OCI-LY7 (cell line): Measurements from ENCODE around the gene NEMP1. TPM values are rescaled to one million over a fixed set of nuclear protein-coding genes. Genes with fewer than 3 reads are reported as not detected.
"Not testable (repeated sequence)": the region's sequence is repeated elsewhere in the genome, so short reads cannot be mapped to it uniquely, and the experiment has no call there.

Experiments used
- BruUV-seq: library from RNA; stranded (reverse); fragments of 400-500 nt; replicated peaks from 2 replicates; lab custom pipeline; 2021; lab: Mats Ljungman, UMichigan
- CTCF ChIA-PET: fragments of 300-600 bp; sonication (Branson Sonifier 250); formaldehyde crosslinking; loops from one replicate; lab custom pipeline; 2022; ENCODE audit warnings: antibody characterized with exemption; ENCODE audit not compliant: unreplicated experiment; lab: Charles Lee
- POLR2A ChIA-PET: fragments of 300-600 bp; sonication (Branson Sonifier 250); formaldehyde crosslinking; loops from one replicate; lab custom pipeline; 2022; ENCODE audit warnings: antibody characterized with exemption; lab: Charles Lee
- DNase-seq: peaks from one replicate; pipeline ENCODE4 v3.0.0-alpha.2; 2015; ENCODE audit warnings: low spot score
- H2AFZ ChIP-seq: fragments of 200-600 bp; sonication (generic), shearing (Covaris generic); 2 replicates; pipeline ENCODE4 v1.6.1; 2014; ENCODE audit warnings: mild to moderate bottlenecking, antibody characterized with exemption, low read length, moderate library complexity
- H3K27ac ChIP-seq: fragments of 200-600 bp; sonication (generic); 2 replicates; pipeline ENCODE4 v1.5.1; 2014; ENCODE audit warnings: mixed run types, low read depth, mild to moderate bottlenecking, moderate library complexity, low read length, inconsistent platforms; ENCODE audit not compliant: poor library complexity, severe bottlenecking
- H3K36me3 ChIP-seq: fragments of 200-600 bp; sonication (generic); 2 replicates; pipeline ENCODE4 v1.6.1; 2014; ENCODE audit warnings: mild to moderate bottlenecking, antibody characterized with exemption, low read length, moderate library complexity, mixed read lengths; ENCODE audit not compliant: insufficient read depth
- H3K4me1 ChIP-seq: fragments of 200-600 bp; sonication (generic); 2 replicates; pipeline ENCODE4 v1.5.1; 2014; ENCODE audit warnings: mild to moderate bottlenecking, low read length; ENCODE audit not compliant: insufficient read depth, poor library complexity, severe bottlenecking
- H3K4me2 ChIP-seq: fragments of 200-600 bp; sonication (generic); 2 replicates; pipeline ENCODE4 v1.6.1; 2014; ENCODE audit warnings: mild to moderate bottlenecking, low read length
- H3K4me3 ChIP-seq: fragments of 200-600 bp; sonication (generic); 2 replicates; pipeline ENCODE4 v1.5.1; 2014; ENCODE audit warnings: mild to moderate bottlenecking, low read depth, low read length; ENCODE audit not compliant: poor library complexity, severe bottlenecking
- H3K79me2 ChIP-seq: fragments of 200-600 bp; sonication (generic); 2 replicates; pipeline ENCODE4 v1.6.1; 2016; ENCODE audit warnings: low read depth, mild to moderate bottlenecking, low read length, moderate library complexity, mixed read lengths; ENCODE audit not compliant: insufficient read depth
- H3K9me2 ChIP-seq: fragments of 200-600 bp; sonication (generic); 2 replicates; pipeline ENCODE4 v1.6.1; 2016; ENCODE audit warnings: mild to moderate bottlenecking, low read length, mixed read lengths; ENCODE audit not compliant: insufficient read depth
- H3K9me3 ChIP-seq: fragments of 200-600 bp; sonication (generic); 2 replicates; pipeline ENCODE4 v1.6.1; 2014; ENCODE audit warnings: mild to moderate bottlenecking, mixed run types, low read length, mixed read lengths
- H4K20me1 ChIP-seq: fragments of 200-600 bp; sonication (generic); 2 replicates; pipeline ENCODE4 v1.6.1; 2014; ENCODE audit warnings: mild to moderate bottlenecking, antibody characterized with exemption, low read length, moderate library complexity, mixed read lengths; ENCODE audit not compliant: insufficient read depth
- EZH2phosphoT487 ChIP-seq: fragments of 200-600 bp; sonication (generic); IDR thresholded peaks from 2 replicates; pipeline ENCODE4 v1.6.1; 2018; ENCODE audit warnings: low read depth, borderline replicate concordance, mild to moderate bottlenecking, mixed run types, antibody characterized with exemption, low read length, moderate library complexity, mixed read lengths
- intact Hi-C: fragments of 100-400 bp; cut with micrococcal nuclease; formaldehyde crosslinking; loops from one replicate; pipeline ENCODE4 v1.10.0; 2022; ENCODE audit not compliant: unreplicated experiment
- total RNA-seq, 2 experiments: library from RNA; depleted of rRNA in 1 of 2; stranded (reverse); fragments of >200 nt in 1 of 2; shearing (Covaris generic) in 1 of 2; gene quantifications; 2 replicates each; pipeline ENCODE4 v1.2.3, GENCODE V29; 2014 to 2022
- TF ChIP-seq, protein P1 (sequence below): fragments of 200-600 bp; sonication (generic); conservative IDR thresholded peaks from 2 replicates; pipeline ENCODE4 v1.5.1; 2014; ENCODE audit warnings: mild to moderate bottlenecking, antibody characterized with exemption, low read length, moderate library complexity, mixed read lengths

NEMP1 gene
- total RNA-seq, 2 experiments from 2014 or later: 45.7 to 86.3 TPM

DNA sequence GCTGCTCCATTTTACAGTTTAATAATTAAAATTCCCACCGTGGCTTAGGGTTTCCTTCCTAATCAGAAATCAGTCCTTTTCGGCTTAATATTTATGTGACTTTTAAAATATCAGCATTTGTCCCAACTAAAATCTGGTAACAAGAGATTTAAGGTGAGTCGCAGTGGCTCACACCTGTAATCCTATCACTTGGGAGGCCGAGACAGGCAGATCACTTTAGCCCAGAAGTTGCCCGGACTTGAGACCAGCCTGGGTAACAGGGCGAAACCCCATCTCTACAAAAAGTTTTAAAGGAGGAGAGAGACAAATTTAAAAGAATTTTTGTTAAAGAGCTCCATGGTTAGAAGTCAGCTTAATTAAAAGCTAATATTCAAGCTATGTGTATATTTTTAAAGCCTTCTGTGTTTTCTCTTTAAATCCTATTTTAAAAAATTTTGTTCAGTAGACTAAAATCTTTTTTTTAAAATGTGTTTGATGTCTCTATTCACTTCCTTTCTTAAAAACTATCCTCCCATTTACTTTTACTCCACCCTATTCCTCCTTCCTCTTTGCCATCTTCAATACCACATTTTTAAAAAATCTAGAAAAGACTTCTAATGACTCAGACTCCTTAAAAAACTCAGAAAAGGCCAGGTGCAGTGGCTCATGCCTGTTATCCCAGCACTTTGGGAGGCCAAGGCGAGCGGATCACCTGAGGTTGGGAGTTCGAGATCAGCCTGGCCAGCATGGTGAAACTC lies 58.4 kb downstream of the NEMP1 start:
- H3K9me2 ChIP-seq: no peaks in the 10 kb centered on the region
- H3K4me2 ChIP-seq: no peak overlapping the region
- no peak overlapping the region for H3K27ac ChIP-seq
- ChIA-PET POLR2A (interaction anchor here (0.7 kb wide), 1 partner anchor 12 kb away, joined by 3 read pairs; no protein-coding TSS in a partner anchor), CTCF (no interaction called here)
- no peak for DNase-seq
- H2AFZ ChIP-seq: no peak overlapping the region
- no peaks in the 10 kb centered on the region for H3K4me1 ChIP-seq
- no peaks in the 10 kb centered on the region for H3K9me3 ChIP-seq
- H4K20me1 ChIP-seq: no peaks in the 10 kb centered on the region
- no peak for TF ChIP-seq EZH2phosphoT487
- TF ChIP-seq, protein P1, sequence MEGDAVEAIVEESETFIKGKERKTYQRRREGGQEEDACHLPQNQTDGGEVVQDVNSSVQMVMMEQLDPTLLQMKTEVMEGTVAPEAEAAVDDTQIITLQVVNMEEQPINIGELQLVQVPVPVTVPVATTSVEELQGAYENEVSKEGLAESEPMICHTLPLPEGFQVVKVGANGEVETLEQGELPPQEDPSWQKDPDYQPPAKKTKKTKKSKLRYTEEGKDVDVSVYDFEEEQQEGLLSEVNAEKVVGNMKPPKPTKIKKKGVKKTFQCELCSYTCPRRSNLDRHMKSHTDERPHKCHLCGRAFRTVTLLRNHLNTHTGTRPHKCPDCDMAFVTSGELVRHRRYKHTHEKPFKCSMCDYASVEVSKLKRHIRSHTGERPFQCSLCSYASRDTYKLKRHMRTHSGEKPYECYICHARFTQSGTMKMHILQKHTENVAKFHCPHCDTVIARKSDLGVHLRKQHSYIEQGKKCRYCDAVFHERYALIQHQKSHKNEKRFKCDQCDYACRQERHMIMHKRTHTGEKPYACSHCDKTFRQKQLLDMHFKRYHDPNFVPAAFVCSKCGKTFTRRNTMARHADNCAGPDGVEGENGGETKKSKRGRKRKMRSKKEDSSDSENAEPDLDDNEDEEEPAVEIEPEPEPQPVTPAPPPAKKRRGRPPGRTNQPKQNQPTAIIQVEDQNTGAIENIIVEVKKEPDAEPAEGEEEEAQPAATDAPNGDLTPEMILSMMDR: no peak
- no peaks in the 10 kb centered on the region for H3K36me3 ChIP-seq
- intact Hi-C loops: no loop called here
- BruUV-seq: no TSS peak
- no peaks in the 10 kb centered on the region for H3K79me2 ChIP-seq
- no peak overlapping the region for H3K4me3 ChIP-seq

DNA sequence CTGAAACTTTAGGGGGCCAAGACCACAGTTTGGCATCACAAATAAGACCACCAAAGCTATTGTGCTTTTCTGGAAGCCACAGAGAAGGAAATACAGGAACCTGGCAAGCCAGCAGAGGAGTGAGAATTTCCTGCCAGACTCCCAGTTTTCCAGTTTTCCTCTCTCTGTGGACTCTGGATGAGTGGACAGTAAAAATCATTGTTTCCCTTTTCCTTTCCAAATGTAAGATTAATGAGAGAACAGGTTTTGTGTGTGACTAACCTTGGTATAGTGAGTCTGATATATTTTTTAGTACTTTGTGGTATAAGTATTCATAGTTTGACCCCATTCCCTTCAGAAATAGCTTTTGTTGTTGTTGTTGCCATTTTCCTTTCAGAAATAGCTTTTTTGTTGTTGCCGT lies 59.7 kb downstream of the NEMP1 start:
- no peaks in the 10 kb centered on the region for H3K79me2 ChIP-seq
- TF ChIP-seq, protein P1: no peak
- TF ChIP-seq EZH2phosphoT487: no peak
- intact Hi-C loops: no loop called here
- 0 out of 2 replicates have a peak overlapping the region, but pooled peaks have one; percentile 10 for H2AFZ ChIP-seq
- H3K4me3 ChIP-seq: no peak overlapping the region
- no peaks in the 10 kb centered on the region for H4K20me1 ChIP-seq
- no peak for DNase-seq
- CTCF ChIA-PET: no interaction called here
- no peaks in the 10 kb centered on the region for H3K9me3 ChIP-seq
- no TSS peak for BruUV-seq
- POLR2A ChIA-PET: interaction anchor here (0.6 to 1.4 kb wide), 4 partner anchors 13 to 387 kb away, joined by 3 to 4 read pairs (median 3); partner anchors contain the start of gene NEMP1
- H3K4me2 ChIP-seq: no peak overlapping the region
- H3K27ac ChIP-seq: no peak overlapping the region
- H3K36me3 ChIP-seq: no peaks in the 10 kb centered on the region
- H3K9me2 ChIP-seq: no peaks in the 10 kb centered on the region
- H3K4me1 ChIP-seq: no peaks in the 10 kb centered on the region

DNA sequence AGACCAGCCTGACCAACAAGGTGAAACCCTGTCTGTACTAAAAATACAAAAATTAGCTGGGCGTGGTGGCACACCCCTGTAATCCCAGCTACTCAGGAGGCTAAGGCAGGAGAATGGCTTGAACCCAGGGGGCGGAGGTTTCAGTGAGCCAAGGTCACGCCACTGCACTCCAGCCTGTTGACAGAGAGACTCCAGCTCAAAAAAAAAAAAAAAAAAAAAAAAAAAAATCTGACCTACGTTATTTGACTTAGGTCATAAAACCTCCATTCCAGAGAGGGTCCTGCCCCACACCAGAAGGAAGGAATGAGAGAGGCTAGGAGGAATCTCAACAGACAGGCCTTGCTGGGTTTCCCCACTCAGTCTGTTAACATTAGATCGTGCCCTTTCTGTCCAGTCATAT lies 60.2 kb downstream of the NEMP1 start:
- DNase-seq, H3K9me2 ChIP-seq, H3K4me2 ChIP-seq, H3K9me3 ChIP-seq, H3K27ac ChIP-seq, H3K36me3 ChIP-seq, H3K4me3 ChIP-seq, H3K79me2 ChIP-seq, H2AFZ ChIP-seq, intact Hi-C loops, H4K20me1 ChIP-seq, BruUV-seq, CTCF ChIA-PET, H3K4me1 ChIP-seq: not testable (repeated sequence)
- POLR2A ChIA-PET: interaction anchor here (0.6 to 1.4 kb wide), 7 partner anchors 13 to 301 kb away, joined by 3 to 5 read pairs (median 3); partner anchors contain the start of gene NEMP1
